Dermis microvascular lymphatic vessel endothelial cell (primary cell): ENCODE results near the gene TET3. TPM values are rescaled to one million over a fixed set of nuclear protein-coding genes. Genes with fewer than 3 reads are reported as not detected.

Source experiments
- DNase-seq, 2 donors: peaks; one replicate each; pipeline versions ENCODE4 v3.0.0 to v3.0.0-alpha.2; 2010; ENCODE audit warnings: low read depth in 2 of 2
- total RNA-seq: library from RNA; depleted of rRNA; stranded (reverse); fragments of >200 nt; gene quantifications from 2 replicates; pipeline ENCODE4 v1.2.1, GENCODE V29; 2014

The TET3 gene
- total RNA-seq, 1 donor from 2014 or later: 3.3 TPM

GRCh38 chr2:73964223-73964622 lies 20.5 kb upstream of the TET3 start:
- no peak for DNase-seq

DNA sequence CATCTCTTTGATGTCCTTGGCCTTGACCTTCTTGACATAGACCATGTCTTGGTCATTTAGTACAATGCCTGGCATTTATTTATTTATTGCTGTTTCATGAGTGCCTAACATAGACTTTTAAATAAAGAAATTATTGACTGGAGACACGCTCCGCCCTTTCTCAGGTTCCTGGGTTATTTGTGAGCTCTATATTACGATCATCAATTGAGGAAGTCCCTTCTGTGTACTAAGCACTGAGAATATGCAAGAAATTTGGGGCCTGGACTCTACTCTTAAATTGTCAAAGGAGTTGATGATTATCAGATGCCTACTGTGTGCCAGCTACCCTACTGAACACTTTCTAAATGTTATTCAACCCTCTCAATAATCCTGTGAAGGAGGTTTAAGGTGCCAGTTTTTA lies 19.7 kb upstream of the TET3 start:
- DNase-seq: no peak

- no peak for DNase-seq
These were observed 16.3 kb upstream of the TET3 start for GRCh38 chr2:73968357-73968937.

DNA sequence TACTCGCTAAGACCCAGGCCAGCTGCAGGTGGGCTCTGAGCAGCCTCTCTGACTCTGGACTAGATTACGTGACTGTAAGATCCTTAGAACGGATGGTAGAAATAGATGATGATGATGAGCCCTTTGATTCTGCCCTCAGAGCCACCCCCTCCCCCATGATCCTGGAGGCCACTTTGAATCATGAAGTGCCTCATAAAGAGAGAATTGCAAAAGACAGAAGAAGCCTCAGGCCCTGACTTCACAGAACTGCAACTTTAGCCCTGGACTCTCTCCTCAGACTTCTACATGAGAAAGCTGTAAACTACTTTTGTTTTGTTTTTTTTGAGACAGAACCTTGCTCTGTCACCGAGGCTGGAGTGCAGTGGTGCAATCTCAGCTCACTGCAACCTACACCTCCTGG lies 15.4 kb upstream of the TET3 start:
- DNase-seq: no peak

GRCh38 chr2:73970141-73970803 lies 14.4 kb upstream of the TET3 start:
- DNase-seq: no peak

DNA sequence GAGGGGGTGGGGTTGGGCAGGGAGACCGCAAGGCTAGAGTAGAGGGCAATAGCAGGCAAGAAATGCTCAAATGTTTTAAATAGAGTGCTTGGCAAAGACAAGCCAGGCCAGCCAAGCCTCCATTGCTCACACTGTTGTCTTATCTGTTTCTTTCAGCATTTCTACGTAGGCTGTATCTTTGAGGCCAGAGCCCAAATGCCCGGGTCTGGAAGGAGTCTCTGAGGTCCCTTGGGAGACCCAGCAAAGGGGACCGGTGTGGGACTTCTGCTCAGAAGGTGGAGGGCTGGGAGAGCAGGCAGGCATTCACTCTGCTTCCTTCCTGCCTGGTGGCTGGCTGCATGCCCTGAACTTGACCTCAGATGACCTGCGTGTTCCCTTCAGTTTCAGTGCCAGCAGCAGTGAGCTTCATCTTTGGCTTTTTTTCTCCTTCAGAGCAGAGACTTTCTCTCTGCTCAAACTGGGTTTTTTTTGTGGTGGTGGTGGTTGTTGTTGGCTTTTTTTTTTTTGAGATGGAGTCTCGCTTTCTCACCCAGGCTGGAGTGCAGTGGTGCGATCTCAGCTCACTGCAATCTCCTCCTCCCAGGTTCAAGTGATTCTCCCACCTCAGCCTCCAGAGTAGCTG lies 13.7 kb upstream of the TET3 start:
- DNase-seq: peak in 1 of 2 donors; percentile 58

GRCh38 chr2:73971722-73972121 lies 13.0 kb upstream of the TET3 start:
- no peak for DNase-seq

GRCh38 chr2:73972846-73973245 lies 11.9 kb upstream of the TET3 start:
- DNase-seq: no peak

DNA sequence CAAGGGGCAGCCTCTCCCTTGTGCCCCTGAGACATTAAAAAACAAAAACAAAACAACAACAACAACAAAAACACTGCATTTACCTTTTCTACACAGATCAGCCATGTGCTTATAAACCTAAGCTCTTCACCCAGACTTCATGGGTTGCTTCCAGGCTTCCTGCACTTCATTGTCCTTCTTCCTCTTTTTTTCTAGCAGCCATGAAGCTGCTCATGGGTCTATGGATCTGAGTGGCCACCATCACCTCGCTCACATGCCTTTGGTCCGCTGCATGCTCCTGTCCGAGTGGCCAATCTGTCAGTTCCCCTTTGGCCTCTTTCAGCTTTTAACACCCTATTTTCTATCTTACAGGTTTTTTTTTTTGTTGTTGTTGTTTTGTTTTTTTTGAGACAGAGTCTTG lies 9.0 kb upstream of the TET3 start:
- DNase-seq: no peak

DNA sequence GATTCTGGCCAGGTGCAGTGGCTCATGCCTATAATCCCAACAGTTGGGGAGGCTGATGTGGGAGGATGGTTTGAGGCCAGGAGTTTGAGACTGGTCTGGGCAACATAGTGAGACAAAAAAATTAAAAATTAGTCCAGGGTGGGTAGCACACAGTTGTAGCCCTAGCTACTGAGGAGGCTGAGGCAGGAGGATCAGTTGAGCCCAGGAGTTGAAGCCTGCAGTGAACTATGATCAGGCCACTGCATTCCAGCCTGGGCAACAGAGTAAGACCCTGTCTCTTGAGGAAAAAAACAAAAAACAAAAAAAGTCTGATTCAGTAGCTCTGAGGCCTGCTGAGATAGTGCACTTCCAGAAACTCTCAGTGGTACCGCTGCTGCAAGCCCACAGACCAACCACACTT lies 7.9 kb upstream of the TET3 start:
- DNase-seq: no peak

DNA sequence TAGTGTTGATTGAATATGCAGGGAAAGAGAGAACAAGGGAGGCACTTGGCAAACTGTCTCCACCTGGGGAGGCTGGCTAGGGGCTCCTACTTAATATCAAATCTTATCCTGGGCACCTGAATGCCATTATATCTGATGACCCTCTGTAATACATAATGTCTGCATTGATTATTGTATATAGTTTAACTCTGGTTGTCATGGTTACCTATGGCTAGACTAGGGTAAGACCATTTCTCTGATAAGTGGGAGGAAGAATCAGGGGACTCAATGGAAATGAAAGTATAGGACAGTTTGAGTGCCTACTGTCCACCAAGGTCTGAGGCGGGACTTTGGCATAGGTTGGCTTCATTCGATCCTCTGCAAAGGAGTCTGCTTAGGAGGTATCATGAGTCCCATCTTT lies 7.2 kb upstream of the TET3 start:
- DNase-seq: no peak

DNA sequence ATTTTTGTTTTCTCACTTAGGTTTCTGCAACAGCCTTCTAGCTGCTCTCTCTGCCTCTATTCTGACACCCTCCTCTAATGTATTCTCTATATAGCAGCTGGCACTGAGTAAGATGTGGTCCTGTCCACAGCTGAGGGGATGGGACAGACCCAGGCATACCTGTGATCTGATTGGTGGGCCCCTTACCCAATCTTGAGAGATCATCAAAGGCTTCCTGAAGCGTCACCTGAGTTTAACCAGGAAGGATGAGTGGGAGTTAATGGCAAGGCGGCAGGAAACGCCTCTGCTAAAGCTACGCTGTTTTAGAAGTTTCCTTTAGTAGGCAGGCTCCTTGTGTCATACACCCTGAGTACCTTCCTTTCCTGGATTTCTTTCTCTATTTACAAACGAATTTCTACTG lies 5.7 kb upstream of the TET3 start:
- peak in 1 of 2 donors; percentile 23 for DNase-seq

- DNase-seq: peak in 1 of 2 donors; percentile 63
These were observed 5.0 kb upstream of the TET3 start for GRCh38 chr2:73979686-73980085.

GRCh38 chr2:73980566-73980965 lies 4.1 kb upstream of the TET3 start:
- DNase-seq: no peak

- no peak for DNase-seq
These were observed 3.4 kb upstream of the TET3 start for GRCh38 chr2:73981081-73982001.

DNA sequence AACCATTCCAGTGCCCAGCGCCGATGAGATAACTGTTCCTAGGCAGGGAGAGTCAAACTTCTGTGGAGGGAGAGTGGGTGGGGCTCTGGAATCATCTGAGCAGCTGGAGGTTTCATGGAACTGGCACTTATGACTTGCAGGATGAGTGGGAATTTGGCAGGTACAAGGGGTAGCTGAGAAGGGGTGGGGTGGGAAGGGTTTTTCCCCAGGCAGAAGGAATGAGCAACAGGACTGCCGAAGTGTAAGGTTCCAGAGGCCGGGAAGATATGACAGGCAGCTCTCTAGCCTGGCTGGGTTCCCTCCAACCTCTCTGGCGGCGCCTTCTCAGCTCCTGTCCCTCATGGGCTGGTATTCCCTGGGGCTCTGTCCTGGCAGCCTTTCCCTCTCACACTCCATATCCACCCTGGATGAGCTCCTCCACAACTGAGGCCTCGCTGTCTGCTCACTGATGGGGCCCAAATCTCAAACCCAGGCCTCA lies 2.5 kb upstream of the TET3 start:
- no peak for DNase-seq

GRCh38 chr2:73983322-73984202 lies 1.1 kb upstream of the TET3 start:
- DNase-seq: no peak

DNA sequence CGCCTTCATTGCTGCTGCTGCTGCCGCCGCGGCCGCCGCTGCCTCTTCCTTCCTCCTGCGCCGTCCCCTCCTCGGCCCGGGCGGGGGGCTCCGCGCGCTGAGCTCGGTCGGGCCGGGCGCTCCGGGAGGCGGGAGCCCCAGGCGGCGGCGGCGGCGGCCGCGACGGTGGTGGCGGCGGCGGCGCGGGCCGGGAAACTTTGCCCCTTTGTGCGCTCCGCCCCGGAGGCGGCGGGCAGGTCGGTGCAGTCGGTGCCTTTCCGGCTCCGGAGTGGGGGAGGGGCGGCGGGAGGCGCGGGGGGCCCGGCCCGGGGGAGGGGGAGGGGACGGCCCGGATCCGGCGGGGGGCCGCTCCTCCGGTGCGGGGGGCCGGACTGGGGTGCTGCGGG lies 205 bp downstream of the TET3 start:
- DNase-seq: no peak

DNA sequence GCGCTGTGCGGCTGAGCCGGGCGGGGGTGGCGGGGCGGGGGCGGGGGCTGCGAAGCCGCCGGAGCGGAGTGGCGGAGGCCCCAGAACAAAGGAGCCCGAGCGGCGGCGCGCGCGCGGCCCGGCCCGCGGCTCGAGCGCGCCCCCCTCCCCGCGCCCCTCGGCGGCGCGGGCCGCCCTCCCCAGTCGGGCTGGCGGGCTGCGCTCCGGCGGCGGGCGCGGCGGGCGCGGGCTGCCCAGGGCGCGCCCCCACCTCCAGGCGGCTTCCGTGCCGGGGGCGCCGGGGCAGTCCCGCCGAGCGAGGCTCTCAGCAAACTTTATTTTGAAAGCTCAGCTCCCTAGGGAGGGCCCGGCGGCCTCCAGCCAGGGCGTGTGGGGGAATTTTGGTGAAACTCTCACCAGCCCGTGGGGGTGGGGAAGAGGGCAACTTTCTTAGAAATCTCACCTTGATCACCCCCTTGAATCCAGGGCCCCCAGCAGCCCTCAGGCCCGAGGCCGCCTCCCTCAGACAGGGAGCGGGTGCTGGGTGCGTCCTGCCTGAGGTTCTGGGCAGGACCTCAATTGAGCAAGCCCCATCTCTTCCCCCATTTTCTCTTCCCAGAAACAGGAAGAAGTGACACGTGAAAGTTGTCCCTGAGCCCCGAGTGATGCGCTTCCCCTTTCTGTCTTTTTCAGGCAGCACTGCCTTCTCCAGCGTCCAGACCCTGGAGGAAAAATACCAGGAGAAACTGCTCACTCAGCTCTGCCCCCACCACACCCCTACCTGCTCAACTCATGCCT lies 786 bp downstream of the TET3 start:
- peak in 1 of 2 donors; percentile 35 for DNase-seq

- DNase-seq: no peak
These were observed 1.5 kb downstream of the TET3 start for GRCh38 chr2:73986085-73986681.
